Neural cell (in vitro differentiated cells): ENCODE measurements around the gene SDK1.

Experiments used
- CTCF ChIP-seq: fragments of 450-650 bp; IDR thresholded peaks from 2 replicates; pipeline ENCODE4 v1.5.1; 2014; ENCODE audit warnings: antibody characterized with exemption, mild to moderate bottlenecking, moderate library complexity; ENCODE audit not compliant: poor library complexity, severe bottlenecking
- EZH2 ChIP-seq: fragments of 200-600, 300-800 bp; shearing (Covaris generic), sonication (generic); IDR thresholded peaks from 2 replicates; pipeline ENCODE4 v1.6.1; 2014; ENCODE audit warnings: antibody characterized with exemption, low read length, borderline replicate concordance, mild to moderate bottlenecking; ENCODE audit not compliant: insufficient read depth, poor library complexity, severe bottlenecking
- POLR2AphosphoS5 ChIP-seq: IDR thresholded peaks from 2 replicates; pipeline ENCODE4 v1.6.1; 2012

DNA sequence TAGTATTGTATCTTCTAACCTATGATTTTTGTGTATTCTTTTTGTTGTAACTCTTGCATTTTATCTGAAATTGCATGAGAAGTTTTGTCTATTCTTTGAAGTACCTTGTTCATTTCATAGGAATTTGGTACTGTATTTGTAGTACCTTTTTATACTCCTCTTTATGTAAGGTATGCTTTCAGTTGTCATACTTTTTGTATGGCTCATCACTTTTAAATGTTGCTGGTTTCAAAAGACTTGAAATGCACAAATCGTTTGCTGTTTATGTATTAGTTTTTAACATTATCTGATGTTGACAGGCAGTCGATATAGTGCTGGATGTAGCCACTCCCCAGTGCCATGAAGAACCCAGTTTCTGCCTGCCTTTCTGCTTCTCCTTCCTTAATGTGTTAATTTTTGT lies 158.1 kb downstream of the SDK1 start:
- TF ChIP-seq CTCF (no peak), EZH2 (no peak), POLR2AphosphoS5 (no peak)
